Muscle layer of colon (tissue), 2 donors: ENCODE data around the gene KLHL29.

Source experiments
- H3K27ac ChIP-seq: one replicate; pipeline ENCODE4 v1.7.0; 2013; ENCODE audit warnings: low read depth, mild to moderate bottlenecking, low read length, moderate library complexity
- H3K27me3 ChIP-seq, 2 donors: one replicate each; pipeline ENCODE4 v1.7.0; 2013; ENCODE audit warnings: low read length in 2 of 2, mild to moderate bottlenecking in 2 of 2; ENCODE audit not compliant: insufficient read depth in 2 of 2, control insufficient read depth in 1 of 2
- H3K36me3 ChIP-seq: one replicate; pipeline ENCODE4 v1.7.0; 2013; ENCODE audit warnings: mild to moderate bottlenecking, low read length; ENCODE audit not compliant: insufficient read depth
- H3K4me1 ChIP-seq: one replicate; pipeline ENCODE4 v1.7.0; 2013; ENCODE audit warnings: mild to moderate bottlenecking, low read length; ENCODE audit not compliant: insufficient read depth
- H3K4me3 ChIP-seq, 2 donors: one replicate each; pipeline ENCODE4 v1.7.0; 2013; ENCODE audit warnings: low read length in 2 of 2, low read depth in 1 of 2, mild to moderate bottlenecking in 1 of 2, moderate library complexity in 1 of 2
- H3K9ac ChIP-seq: one replicate; pipeline ENCODE4 v1.7.0; 2013; ENCODE audit warnings: low read length
- H3K9me3 ChIP-seq: one replicate; pipeline ENCODE4 v1.7.0; 2013; ENCODE audit warnings: mild to moderate bottlenecking, low read length
- donor health status: abdominal sarcoma.
- donor health status: Adenocarcinoma of cecum.

KLHL29 gene

DNA sequence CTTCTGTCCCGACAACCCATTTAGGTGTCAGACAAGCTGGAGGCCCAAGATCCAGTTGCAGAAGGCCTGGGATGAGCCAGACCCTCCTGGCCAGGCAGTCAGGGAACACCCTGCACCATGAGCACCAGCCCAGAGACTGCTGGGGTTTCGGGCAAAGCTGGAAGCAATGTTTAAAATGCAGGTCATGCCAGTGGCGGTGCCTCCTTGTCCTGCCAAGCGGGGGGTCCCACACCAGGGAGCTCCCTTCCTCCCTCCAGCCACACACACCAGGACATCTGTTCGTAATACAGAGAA is 311.7 kb downstream of the KLHL29 start:
- H3K9me3 ChIP-seq: no peaks in the 10 kb centered on the region
- no peak overlapping the region for H3K9ac ChIP-seq
- H3K27me3 ChIP-seq: no peaks in the 10 kb centered on the region
- peaks cover 9% of the 10 kb centered on the region for H3K4me1 ChIP-seq
- H3K36me3 ChIP-seq: peaks cover 56% of the 10 kb centered on the region
- H3K4me3 ChIP-seq: no peak overlapping the region
- H3K27ac ChIP-seq: no peak overlapping the region

DNA sequence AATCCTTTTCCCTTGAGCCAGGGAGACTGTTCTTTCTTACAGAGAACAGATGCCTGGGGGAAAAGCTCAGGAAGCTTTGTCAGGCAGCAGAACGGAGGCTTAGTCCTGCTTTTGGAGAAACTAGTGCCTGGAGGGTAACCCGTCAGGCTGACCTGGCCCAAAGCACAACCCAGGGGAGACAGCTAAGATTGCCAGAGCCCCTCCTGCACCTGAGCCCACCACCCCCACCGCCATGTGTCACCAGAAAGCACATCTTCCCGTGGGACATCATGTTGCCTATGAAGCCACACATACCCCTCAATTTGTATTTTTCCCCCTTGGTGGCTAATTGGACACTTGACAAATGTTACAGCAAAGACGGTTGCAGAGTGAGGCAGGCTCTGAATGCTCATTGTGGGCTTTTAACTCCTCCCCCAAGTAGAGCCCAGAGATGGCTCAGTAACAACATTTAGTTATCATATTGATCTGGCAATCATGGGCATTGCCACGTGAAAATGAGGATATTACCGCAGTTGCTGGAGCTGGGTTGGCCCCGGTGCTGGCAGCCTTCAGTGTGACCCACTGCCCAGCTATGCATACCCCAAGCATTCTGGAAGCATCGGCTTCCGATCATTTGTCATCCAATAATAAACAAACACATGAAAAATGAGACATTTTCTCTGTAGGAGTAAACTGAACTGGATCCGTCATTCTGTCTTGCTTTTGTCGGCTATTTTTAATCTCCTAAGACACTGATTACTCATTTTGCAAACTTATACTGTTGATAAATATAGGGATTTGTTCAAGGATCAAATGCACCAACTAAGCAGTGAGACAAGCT is 312.5 kb downstream of the KLHL29 start:
- peaks cover 9% of the 10 kb centered on the region for H3K4me1 ChIP-seq
- H3K27me3 ChIP-seq: no peaks in the 10 kb centered on the region
- H3K36me3 ChIP-seq: peaks cover 48% of the 10 kb centered on the region
- no peak overlapping the region for H3K9ac ChIP-seq
- H3K4me3 ChIP-seq: no peak overlapping the region
- H3K27ac ChIP-seq: no peak overlapping the region
- no peaks in the 10 kb centered on the region for H3K9me3 ChIP-seq

DNA sequence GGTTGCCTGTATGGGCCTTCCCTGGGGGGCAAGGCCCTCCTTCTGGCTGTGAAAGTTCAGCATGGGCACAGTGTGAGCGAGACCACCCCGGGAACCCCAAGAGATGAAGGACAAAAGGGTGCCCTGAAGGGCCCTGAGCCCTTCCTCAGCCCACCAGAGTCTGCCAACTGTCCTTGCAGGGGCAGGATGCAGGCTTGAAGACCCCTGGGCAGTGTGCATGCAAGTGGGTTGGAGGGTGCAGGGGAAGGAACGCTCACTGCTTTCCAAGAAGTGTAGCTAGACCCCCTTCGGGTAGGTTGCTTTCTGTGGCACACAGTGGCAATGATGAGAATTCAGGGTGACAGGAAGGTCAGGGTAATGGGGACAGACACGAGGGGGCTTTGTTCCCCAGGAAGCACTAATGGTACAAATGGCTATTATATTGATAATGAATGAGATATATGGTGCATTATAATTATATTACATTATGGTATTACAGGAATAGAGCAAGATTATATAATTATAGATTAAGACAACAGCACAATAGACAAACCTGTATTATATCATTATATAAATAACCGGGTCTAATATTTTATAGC is 313.2 kb downstream of the KLHL29 start:
- Histone ChIP-seq H3K36me3 (peaks cover 52% of the 10 kb centered on the region), H3K27ac (no peak overlapping the region), H3K27me3 (no peaks in the 10 kb centered on the region), H3K4me3 (no peak overlapping the region), H3K9ac (no peak overlapping the region), H3K4me1 (peaks cover 9% of the 10 kb centered on the region), H3K9me3 (no peaks in the 10 kb centered on the region)

DNA sequence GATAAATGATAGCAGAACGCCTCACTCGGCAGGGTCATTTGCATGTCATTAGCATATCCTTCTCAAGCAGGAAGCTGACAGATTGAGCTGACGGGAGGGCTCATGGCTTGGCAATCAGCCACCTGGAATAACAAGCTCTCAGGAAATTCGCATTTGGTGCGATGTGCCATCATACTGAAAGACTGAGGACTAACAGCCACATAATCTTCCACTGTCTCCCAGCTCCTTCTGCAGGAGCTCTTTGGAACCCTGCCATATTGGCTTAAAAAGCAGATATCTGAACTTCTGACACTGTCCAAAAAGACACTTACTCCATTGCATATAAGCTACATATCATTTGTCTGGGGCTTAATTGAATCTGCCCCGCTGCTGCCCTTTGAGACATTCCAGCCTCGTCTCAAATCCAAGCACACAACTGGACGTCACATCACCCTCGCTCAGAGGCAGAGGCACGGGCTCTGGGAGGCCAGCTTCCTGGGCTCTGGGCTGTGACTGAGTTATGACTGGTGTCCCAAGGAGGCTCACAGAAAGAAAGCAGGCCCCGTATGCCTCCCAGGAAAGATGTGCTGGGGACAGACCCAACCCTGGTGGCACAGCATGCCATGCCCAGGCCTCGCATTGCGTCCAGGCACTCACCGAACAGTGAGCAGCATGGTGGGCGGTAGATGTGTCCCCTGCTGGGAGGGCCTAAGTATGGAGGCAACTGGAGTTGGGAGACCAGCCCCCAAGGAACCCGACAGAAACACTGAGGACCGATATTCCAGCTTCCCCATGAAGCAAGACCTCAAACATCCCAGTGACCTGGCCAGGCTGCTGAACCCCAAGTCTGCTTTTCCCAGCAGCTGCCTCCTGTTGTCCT is 314.0 kb downstream of the KLHL29 start:
- Histone ChIP-seq H3K27me3 (no peaks in the 10 kb centered on the region), H3K4me3 (no peak overlapping the region), H3K4me1 (peaks cover 9% of the 10 kb centered on the region), H3K27ac (no peak overlapping the region), H3K36me3 (peaks cover 57% of the 10 kb centered on the region), H3K9ac (no peak overlapping the region), H3K9me3 (no peaks in the 10 kb centered on the region)

DNA sequence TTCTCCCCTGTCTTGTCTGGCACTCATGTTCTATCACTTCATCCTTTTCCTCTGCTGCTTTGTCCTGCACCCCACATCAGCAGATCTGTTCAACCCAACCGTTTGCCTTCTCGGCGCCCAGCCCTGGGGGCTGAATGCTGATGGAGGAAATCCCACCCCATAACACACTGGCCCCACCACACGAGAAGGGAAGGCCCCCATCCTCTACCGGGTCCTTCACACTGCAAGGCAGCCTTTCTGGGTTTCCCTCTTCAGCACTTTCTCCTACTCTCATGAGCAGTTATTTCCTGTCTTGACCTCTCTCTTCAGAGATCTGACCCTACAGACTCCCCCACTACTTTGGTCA is 314.6 kb downstream of the KLHL29 start:
- Histone ChIP-seq H3K27ac (no peak overlapping the region), H3K4me1 (peaks cover 9% of the 10 kb centered on the region), H3K9ac (no peak overlapping the region), H3K36me3 (peaks cover 52% of the 10 kb centered on the region), H3K9me3 (no peaks in the 10 kb centered on the region), H3K4me3 (no peak overlapping the region), H3K27me3 (no peaks in the 10 kb centered on the region)

DNA sequence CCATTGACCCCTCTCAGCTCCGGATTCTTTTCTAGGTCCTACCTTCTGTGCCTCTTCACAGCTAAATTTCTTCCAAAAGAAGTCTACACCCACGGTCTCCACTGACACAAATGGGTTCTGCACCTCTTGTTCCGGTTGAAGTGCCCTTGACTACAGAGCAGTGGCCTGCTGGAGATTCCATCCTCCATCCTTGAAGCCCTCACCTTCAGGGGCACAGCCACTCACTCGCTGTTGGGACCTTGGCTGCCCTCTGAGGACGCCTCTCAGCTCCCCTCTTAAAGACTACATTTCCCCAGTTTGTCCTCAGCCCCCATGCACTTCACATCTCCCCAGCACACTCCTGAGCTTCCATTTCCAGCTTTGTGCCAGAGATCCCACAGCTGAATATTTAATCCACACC is 315.6 kb downstream of the KLHL29 start:
- Histone ChIP-seq H3K4me1 (peaks cover 9% of the 10 kb centered on the region), H3K9me3 (no peaks in the 10 kb centered on the region), H3K27ac (no peak overlapping the region), H3K4me3 (no peak overlapping the region), H3K27me3 (no peaks in the 10 kb centered on the region), H3K36me3 (peaks cover 49% of the 10 kb centered on the region), H3K9ac (no peak overlapping the region)

DNA sequence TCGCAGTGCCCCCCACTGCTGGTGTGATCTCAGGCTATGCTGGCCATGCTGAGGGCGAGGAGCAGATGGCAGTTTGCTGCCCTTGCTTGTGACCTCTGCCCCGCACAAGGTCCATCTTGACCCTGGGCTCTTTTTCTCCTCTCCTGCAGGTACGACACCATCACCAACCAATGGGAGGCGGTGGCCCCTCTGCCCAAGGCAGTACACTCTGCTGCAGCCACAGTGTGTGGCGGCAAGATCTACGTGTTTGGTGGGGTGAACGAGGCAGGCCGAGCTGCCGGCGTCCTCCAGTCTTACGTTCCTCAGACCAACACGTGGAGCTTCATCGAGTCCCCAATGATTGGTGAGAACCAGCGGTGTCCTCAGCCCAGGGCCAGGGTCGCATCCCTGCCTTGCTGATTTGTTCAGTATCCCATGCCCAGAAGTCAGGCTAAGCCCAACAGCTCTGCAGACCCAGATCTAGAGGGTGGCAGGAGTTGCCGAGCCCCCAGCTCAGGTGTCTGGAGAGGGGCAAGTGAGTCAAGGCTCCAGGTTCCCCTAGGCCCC is 318.1 kb downstream of the KLHL29 start:
- Histone ChIP-seq H3K36me3 (peaks cover 34% of the 10 kb centered on the region), H3K9me3 (no peaks in the 10 kb centered on the region), H3K9ac (no peak overlapping the region), H3K27me3 (no peaks in the 10 kb centered on the region), H3K27ac (no peak overlapping the region), H3K4me3 (no peak overlapping the region), H3K4me1 (peaks cover 15% of the 10 kb centered on the region)

DNA sequence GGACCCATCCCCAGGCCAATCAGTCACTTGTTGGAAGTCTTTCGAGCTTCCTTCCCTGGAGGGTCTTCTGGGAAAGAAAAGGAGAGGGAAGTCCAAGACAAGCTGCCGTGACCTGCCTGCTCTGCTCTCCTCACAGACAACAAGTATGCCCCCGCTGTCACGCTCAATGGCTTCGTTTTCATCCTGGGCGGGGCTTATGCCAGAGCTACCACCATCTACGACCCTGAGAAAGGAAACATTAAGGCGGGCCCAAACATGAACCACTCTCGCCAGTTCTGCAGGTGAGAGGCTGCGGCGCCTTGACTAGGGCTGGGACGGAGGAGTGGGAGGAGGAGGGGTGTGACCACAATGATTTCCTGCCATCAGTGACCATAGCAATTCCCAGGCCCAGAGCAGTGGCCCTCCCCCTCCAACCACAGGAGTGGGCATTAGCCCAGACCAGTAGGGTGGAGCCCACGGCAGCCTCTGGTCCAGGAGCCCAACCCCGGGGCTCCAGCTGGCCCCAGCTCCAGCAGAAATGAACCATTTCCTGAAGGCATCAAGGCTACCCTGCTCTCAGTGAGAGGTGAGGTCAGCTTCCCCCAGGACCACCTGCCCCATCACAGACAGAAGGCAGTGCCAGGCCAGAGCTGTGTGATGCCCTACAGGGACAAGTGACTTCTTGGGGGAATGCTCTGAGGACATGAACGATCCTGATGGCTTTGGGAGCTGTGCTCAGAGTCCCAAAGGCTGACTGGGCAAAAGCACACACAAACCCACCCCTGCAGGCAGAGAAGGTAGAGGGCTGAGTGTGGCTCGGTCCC is 318.8 kb downstream of the KLHL29 start:
- Histone ChIP-seq H3K4me1 (peaks cover 11% of the 10 kb centered on the region), H3K9me3 (no peaks in the 10 kb centered on the region), H3K27ac (no peak overlapping the region), H3K4me3 (no peak overlapping the region), H3K36me3 (peaks cover 34% of the 10 kb centered on the region), H3K9ac (no peak overlapping the region), H3K27me3 (no peaks in the 10 kb centered on the region)

DNA sequence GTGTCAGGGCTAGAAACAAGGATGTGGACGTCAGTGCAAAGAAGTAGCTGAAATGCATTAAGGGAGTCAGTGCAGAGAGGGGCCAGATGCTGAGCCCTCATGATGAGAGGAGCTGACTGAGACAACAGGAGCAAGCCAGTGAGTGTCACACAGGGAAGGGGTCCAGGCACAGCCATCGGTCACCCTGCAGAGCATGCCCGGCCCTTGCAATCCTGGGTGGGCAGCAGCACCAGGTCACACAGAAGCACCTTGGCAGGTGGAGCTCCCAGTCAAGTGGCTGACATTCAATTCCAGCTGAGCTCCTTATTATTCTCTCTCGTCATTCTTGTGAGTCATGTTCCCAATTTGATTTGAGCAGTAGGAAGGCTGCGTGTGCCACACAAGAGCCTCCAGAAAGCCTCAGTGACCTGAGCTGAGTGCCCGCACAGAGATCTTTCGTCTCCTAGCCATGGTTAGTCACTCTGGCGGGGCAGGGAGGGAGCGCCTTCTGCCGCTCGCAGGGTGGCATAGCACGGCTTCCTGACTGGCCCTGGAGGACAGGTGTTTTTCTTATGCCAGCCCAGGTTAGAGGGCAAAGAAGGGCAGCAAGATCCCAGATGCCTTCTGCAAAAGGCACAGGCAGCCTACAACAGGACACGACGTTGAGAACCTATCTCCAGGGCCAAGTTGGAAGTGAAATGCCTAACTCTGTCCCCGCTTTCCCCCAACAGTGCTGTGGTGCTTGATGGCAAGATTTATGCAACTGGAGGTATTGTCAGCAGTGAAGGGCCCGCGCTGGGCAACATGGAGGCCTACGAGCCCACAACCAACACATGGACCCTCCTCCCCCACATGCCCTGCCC is 321.0 kb downstream of the KLHL29 start:
- Histone ChIP-seq H3K4me3 (no peak overlapping the region), H3K9me3 (no peaks in the 10 kb centered on the region), H3K36me3 (peaks cover 19% of the 10 kb centered on the region), H3K27ac (no peak overlapping the region), H3K4me1 (peaks cover 6% of the 10 kb centered on the region), H3K9ac (no peak overlapping the region), H3K27me3 (no peaks in the 10 kb centered on the region)

DNA sequence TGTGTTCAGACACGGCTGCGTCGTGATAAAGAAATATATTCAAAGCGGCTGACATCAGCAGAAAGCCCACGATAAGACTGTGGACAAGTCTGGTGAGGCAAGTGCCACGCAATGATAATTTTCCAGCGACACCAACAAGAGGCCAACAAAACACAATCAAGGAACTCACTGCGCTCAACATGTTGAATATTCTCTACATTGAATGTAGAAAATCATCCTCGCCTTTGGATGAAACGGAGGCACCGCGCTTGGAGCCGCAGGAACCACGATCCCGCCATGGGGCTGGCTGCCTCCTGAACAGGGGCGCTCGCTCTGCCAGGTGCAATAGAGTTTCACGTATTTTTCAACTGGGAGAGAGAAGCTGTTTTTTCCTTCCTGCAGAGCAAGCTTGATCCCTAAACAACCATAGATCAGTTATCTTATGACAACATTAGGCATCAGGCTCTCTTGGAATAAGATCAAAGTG is 321.7 kb downstream of the KLHL29 start:
- H3K4me3 ChIP-seq: no peak overlapping the region
- H3K27me3 ChIP-seq: no peaks in the 10 kb centered on the region
- H3K9me3 ChIP-seq: no peaks in the 10 kb centered on the region
- peaks cover 19% of the 10 kb centered on the region for H3K36me3 ChIP-seq
- no peak overlapping the region for H3K9ac ChIP-seq
- peaks cover 6% of the 10 kb centered on the region for H3K4me1 ChIP-seq
- H3K27ac ChIP-seq: peak overlapping the region; percentile 23
